GM13976 (cell line): ENCODE results near the gene PTPRE.

Experiments used
- DNase-seq: peaks from one replicate; pipeline ENCODE4 v3.0.0; 2012; ENCODE audit warnings: low spot score
- in situ Hi-C: fragments of 300-500 bp; cut with MboI; formaldehyde crosslinking; loops from one replicate; pipeline ENCODE4 v1.12.0; 2022; ENCODE audit warnings: low sequenced_read_pairs, mixed read lengths, inconsistent platforms; ENCODE audit not compliant: unreplicated experiment
- TF ChIP-seq, protein P1 (sequence below): IDR thresholded peaks from 2 replicates; pipeline ENCODE4 v1.5.1; 2012; ENCODE audit warnings: borderline replicate concordance, mild to moderate bottlenecking; ENCODE audit not compliant: insufficient read depth; ENCODE audit errors: extremely low read depth, missing control alignments, control extremely low read depth

PTPRE gene

DNA sequence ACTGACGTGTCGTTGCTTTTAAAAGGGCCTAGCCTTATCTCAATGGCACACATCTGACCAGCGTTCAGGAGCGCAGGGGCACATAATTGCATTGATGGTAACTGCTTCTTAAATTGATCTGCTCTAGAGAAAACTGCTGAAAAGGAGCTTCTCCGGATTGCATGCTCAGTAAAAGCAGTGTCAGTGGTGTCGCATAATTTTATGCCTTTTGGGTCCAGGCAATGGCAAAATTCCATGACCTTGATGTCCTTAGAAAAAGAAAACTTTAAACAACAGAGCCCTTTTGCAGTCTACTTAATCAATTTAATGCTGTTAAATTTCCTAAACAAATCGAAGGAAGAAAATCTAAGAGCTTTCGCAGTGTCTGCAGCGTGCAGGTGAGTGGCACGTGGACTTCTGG, 75.7 kb downstream of the PTPRE start:
- TF ChIP-seq, protein P1, sequence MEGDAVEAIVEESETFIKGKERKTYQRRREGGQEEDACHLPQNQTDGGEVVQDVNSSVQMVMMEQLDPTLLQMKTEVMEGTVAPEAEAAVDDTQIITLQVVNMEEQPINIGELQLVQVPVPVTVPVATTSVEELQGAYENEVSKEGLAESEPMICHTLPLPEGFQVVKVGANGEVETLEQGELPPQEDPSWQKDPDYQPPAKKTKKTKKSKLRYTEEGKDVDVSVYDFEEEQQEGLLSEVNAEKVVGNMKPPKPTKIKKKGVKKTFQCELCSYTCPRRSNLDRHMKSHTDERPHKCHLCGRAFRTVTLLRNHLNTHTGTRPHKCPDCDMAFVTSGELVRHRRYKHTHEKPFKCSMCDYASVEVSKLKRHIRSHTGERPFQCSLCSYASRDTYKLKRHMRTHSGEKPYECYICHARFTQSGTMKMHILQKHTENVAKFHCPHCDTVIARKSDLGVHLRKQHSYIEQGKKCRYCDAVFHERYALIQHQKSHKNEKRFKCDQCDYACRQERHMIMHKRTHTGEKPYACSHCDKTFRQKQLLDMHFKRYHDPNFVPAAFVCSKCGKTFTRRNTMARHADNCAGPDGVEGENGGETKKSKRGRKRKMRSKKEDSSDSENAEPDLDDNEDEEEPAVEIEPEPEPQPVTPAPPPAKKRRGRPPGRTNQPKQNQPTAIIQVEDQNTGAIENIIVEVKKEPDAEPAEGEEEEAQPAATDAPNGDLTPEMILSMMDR: no peak
- no peak for DNase-seq
- in situ Hi-C loops: no loop called here

DNA sequence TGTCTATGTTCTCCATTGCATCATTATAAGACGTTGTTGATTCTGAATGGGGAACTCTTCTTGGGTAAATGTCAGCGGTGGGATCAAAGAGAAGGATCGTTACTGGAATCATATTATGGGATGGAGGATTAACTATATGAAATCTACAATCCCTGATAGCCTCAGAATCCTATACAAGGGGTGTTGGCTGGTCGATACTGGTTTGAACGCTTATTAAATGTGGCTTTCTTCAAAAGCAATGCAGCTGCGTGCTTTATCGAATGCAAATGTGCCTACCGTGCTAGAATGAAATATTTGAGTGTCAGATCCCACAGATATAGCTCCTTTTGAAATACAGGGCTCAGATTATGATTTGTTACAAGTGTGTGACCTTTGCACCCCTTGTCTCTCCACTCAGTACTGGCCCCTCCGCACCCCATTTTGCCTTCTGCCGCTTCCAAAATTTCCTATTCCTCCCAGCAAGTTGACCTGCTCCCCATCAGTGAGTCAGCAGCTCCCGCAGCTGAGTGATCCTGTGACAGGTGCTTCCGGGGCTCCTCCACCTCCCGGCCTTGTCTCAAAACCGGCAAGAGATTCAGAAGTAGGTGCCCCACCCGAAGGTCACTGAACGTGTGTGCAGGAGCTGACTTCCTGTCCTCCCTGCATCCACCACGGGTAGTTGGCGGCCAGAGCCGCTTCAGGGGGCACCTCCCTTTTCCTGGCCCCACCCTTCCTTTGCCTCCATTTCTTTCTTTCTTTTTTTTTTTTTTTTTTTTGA, 76.6 kb downstream of the PTPRE start:
- in situ Hi-C loops: no loop called here
- DNase-seq: no peak

DNA sequence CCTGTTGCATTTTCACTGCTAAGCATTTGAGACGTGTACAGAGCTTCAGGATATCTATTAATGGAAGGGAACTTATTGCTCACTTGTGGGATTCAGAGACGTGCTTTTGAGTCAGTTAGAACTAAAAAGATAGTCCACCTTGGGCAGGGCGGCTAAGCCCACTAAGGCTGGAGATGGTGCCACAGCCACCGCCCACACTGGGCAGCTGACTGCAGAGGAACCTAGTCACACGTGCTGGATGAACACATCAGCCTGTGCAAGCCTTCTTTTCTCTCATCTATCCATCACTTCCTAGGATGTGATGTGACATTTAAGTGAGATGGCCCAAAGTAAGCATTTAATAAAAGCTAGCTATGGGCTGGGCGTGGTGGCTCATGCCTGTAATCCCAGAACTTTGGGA, 78.0 kb downstream of the PTPRE start:
- no peak for DNase-seq
- TF ChIP-seq, protein P1: no peak
- in situ Hi-C loops: no loop called here

More for the DNA sequence above, 76.6 kb downstream of the PTPRE start:
- TF ChIP-seq, protein P1: no peak

DNA sequence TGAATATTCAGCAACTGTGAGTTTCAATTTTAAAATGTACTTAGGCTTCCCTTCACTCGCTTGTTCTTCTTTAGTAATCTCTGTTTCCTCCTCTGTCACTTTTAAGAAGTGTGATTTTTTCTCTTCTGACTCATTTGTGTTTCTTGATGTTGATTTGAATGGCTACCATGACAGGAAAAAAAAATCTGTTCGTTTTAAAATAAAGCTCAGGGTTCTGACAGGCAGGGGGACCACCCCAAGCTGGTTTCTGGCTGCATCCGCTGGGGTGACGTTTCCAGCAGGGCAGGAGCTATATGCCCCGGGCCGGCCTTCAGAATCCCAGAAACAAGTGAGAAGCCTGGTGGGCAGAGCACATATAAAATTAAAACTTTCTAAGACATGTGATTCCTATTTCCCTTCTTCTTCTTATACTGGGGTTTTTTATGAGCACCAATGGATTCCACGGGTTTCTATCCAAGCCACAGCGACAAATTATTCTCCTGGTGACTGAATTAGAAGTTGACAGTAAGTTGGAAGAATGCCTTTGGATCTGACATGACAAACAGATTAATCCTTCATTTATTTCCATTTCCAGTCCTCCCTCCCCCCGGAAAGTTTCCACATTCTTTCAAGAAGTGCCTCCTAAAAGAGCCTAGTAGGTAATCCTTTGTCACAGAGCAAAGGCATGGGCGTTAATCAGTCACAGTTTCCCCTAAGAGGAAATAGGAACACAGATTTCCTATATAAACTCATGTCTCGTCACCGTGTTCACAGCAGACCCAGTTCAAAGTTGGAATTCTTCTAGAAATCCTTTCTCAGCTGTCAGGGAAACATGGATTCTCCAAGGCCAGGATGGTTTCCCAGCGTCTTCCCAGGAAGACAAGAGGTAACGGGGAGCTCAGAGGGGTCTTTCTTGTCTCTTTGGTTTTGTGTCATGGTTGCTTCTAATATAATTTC, 79.9 kb downstream of the PTPRE start:
- in situ Hi-C loops: no loop called here
- TF ChIP-seq, protein P1: no peak
- no peak for DNase-seq

DNA sequence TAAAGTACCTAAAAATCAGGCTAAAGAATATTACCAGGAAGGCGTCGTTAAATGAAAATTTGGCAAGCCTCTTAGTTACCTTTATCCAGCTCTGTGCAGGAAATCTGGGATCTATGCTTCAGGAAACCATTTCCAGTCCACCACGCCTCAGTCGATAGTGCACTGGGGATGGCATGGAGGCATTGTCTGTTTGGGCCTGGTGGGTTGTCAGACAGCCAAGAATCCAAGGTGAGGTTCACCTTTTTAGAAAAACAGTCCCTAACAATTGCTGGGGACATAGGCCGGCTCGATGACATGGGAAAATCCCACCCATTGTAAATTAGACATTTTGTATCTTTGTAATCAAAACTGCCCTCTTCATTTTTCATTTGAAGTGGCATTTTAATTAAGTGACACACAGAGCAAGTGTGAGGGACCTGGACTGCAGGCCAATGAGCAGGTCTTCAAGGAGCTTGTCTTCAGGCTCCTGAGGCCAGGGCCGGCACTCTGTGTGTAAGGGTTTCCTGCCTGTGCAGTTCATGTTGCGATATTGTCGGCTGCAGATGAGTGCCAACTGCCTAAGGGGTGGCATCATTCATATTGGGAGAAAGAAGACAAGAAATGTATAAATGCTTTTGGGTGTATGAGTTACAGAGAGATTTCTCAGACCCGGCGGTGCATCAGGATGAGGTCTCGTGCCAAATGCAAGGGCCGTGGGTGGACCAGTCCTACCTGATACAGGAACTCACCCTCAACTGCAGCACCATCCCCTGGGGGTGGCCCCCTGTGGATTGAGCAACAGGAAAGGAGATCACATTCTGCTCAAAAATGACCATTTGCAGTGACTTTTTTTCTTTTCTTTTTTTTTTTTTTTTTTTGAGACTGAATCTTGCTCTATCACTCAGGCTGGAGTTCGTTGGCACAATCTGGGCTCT, 80.8 kb downstream of the PTPRE start:
- no peak for DNase-seq
- TF ChIP-seq, protein P1: no peak
- in situ Hi-C loops: no loop called here
